K562 (cell line): ENCODE results near the gene RUNX1. TPM values are rescaled to one million over a fixed set of nuclear protein-coding genes. Genes with fewer than 3 reads are reported as not detected.

Source experiments
- CHAMP1 ChIP-seq: fragments of 450-650 bp; IDR thresholded peaks from 2 replicates; pipeline ENCODE4 v1.6.1; 2016; ENCODE audit warnings: mild to moderate bottlenecking
- E2F8 ChIP-seq: fragments of 450-650 bp; IDR thresholded peaks from 2 replicates; pipeline ENCODE4 v1.7.1; 2018; ENCODE audit warnings: mild to moderate bottlenecking, low read depth; ENCODE audit not compliant: partially characterized antibody
- HMBOX1 ChIP-seq: sonication (generic); IDR thresholded peaks from 2 replicates; pipeline ENCODE4 v1.6.1; 2016
- MNT ChIP-seq, 2 experiments: fragments of 450-650 bp; conservative IDR thresholded peaks; 2 replicates each; pipeline ENCODE4 v1.6.1; 2017; ENCODE audit warnings: mild to moderate bottlenecking in 2 of 2, moderate library complexity in 2 of 2
- NFRKB ChIP-seq: fragments of 450-650 bp; IDR thresholded peaks from 2 replicates; pipeline ENCODE4 v1.6.1; 2016; ENCODE audit warnings: low read depth
- RFX5 ChIP-seq: IDR thresholded peaks from 2 replicates; pipeline ENCODE4 v1.6.1; 2011; ENCODE audit warnings: low read depth, mild to moderate bottlenecking, improper control_type of control experiment, low read length
- ZNF318 ChIP-seq, 2 experiments: fragments of 450-650 bp; IDR thresholded peaks; 2 replicates each; pipeline ENCODE4 v1.6.1; 2016; ENCODE audit warnings: mild to moderate bottlenecking in 2 of 2, borderline replicate concordance in 1 of 2, low read depth in 1 of 2, moderate library complexity in 1 of 2
- ZNF511 ChIP-seq: sonication (generic); formaldehyde crosslinking; IDR thresholded peaks from 2 replicates; pipeline ENCODE4 v1.8.0; 2022; ENCODE audit warnings: mild to moderate bottlenecking, missing genetic modification reagents
- polyA plus RNA-seq, 8 experiments: library from polyadenylated mRNA; depleted of rRNA in 4 of 8; stranded (reverse) in 5 of 8; unstranded in 3 of 8; fragments of >200 nt; fragmentation: Nextera tagmentation in 2 of 8; fragmentation: Illumina TruSeq in 1 of 8; extraction: Ambion mirVana in 2 of 8; extraction: Trizol in 1 of 8; gene quantifications; 2 replicates each; pipeline versions ENCODE4 v1.2.1 to v1.2.3, GENCODE V29; 2011 to 2014; ENCODE audit warnings: inconsistent platforms in 1 of 8, missing spikeins in 1 of 8
- total RNA-seq, 7 experiments: library from RNA; depleted of rRNA in 6 of 7; stranded (reverse); fragments of >200 nt in 6 of 7; fragmentation: Illumina TruSeq in 2 of 7; extraction: Trizol in 2 of 7; gene quantifications; 2 replicates each; pipeline versions ENCODE4 v1.2.1 to v1.2.3, GENCODE V29; 2011 to 2021; ENCODE audit warnings: low replicate concordance in 1 of 7

Gene RUNX1
- total and polyA plus RNA-seq, 9 of the 15 experiments (the other 6 are each of a cell fraction or from before 2014, with no cell fraction given): 2.2 to 68.6 (median 17.8) TPM

GRCh38 chr21:34967509-34968289 is 81.4 kb downstream of the RUNX1 start (continued):
- TF ChIP-seq ZNF318 (IDR thresholded peaks at IDR 0.05; ENCODE audit: borderline replicate concordance in 1 of 2, low read depth in 1 of 2) (no peak), ZNF511 (CRISPR knock-in tag) (no peak), MNT (conservative IDR thresholded peaks at IDR 0.05) (no peak), HMBOX1 (0 out of 2 replicates have a peak, but pooled peaks have one; percentile 20), E2F8 (no peak), RFX5 (no peak), NFRKB (no peak), CHAMP1 (no peak)
